Neural cell (in vitro differentiated cells): ENCODE data around the gene SLC35A3. TPM values are rescaled to one million over a fixed set of nuclear protein-coding genes. Genes with fewer than 3 reads are reported as not detected.

Experiments
- H2AFZ ChIP-seq: fragments of 200-600, 300-800 bp; sonication (generic), shearing (Covaris generic); 2 replicates; pipeline ENCODE4 v1.6.0; 2014; ENCODE audit warnings: low read depth, mild to moderate bottlenecking, antibody characterized with exemption, low read length, moderate library complexity
- H3F3A ChIP-seq: fragments of 200-600 bp; shearing (Covaris generic); 2 replicates; pipeline ENCODE4 v1.6.1; 2016; ENCODE audit warnings: mild to moderate bottlenecking, moderate library complexity, mixed read lengths, antibody characterized with exemption, low read length; ENCODE audit not compliant: insufficient read depth, poor library complexity, severe bottlenecking
- H3K27ac ChIP-seq: fragments of 200-600, 300-800 bp; sonication (generic), shearing (Covaris generic); 2 replicates; pipeline ENCODE4 v1.5.1; 2014; ENCODE audit warnings: mild to moderate bottlenecking, low read length, moderate library complexity
- H3K27me3 ChIP-seq: fragments of 300-800, 200-600 bp; sonication (generic), shearing (Covaris generic); 2 replicates; pipeline ENCODE4 v1.6.0; 2014; ENCODE audit warnings: mild to moderate bottlenecking, low read depth, low read length, moderate library complexity; ENCODE audit not compliant: insufficient read depth
- H3K36me3 ChIP-seq: fragments of 300-800, 200-600 bp; sonication (generic), shearing (Covaris generic); 2 replicates; pipeline ENCODE4 v1.5.1; 2014; ENCODE audit warnings: mild to moderate bottlenecking, antibody characterized with exemption, low read length, moderate library complexity; ENCODE audit not compliant: insufficient read depth
- H3K4me2 ChIP-seq: fragments of 300-800, 200-600 bp; sonication (generic), shearing (Covaris generic); 2 replicates; pipeline ENCODE4 v1.6.0; 2014; ENCODE audit warnings: mild to moderate bottlenecking, low read length
- H3K4me3 ChIP-seq: fragments of 300-800, 200-600 bp; sonication (generic), shearing (Covaris generic); 2 replicates; pipeline ENCODE4 v1.5.1; 2014; ENCODE audit warnings: mild to moderate bottlenecking, low read length, moderate library complexity
- H3K79me2 ChIP-seq: fragments of 200-600 bp; shearing (Covaris generic); replicated peaks from 2 replicates; pipeline ENCODE4 v1.6.0; 2014; ENCODE audit warnings: mild to moderate bottlenecking, low read length, moderate library complexity; ENCODE audit not compliant: insufficient read depth
- H3K9ac ChIP-seq: fragments of 300-800, 200-600 bp; sonication (generic), shearing (Covaris generic); 2 replicates; pipeline ENCODE4 v1.6.1; 2016; ENCODE audit warnings: mild to moderate bottlenecking, low read length, mixed read lengths
- H3K9me2 ChIP-seq: fragments of 200-600 bp; shearing (Covaris generic); 2 replicates; pipeline ENCODE4 v1.6.1; 2016; ENCODE audit warnings: mild to moderate bottlenecking, low read length, mixed read lengths; ENCODE audit not compliant: insufficient read depth
- H3K9me3 ChIP-seq: fragments of 200-600, 300-800 bp; sonication (generic), shearing (Covaris generic); 2 replicates; pipeline ENCODE4 v1.6.1; 2016; ENCODE audit warnings: mild to moderate bottlenecking, mixed run types, low read length, moderate library complexity, mixed read lengths
- H4K20me1 ChIP-seq: fragments of 200-600 bp; shearing (Covaris generic); 2 replicates; pipeline ENCODE4 v1.6.1; 2016; ENCODE audit warnings: mild to moderate bottlenecking, mixed run types; ENCODE audit not compliant: insufficient read depth
- CTCF ChIP-seq: fragments of 450-650 bp; IDR thresholded peaks from 2 replicates; pipeline ENCODE4 v1.5.1; 2014; ENCODE audit warnings: antibody characterized with exemption, mild to moderate bottlenecking, moderate library complexity; ENCODE audit not compliant: poor library complexity, severe bottlenecking
- EP300 ChIP-seq: fragments of 450-650 bp; conservative IDR thresholded peaks from 2 replicates; pipeline ENCODE4 v1.6.1; 2014; ENCODE audit warnings: antibody characterized with exemption, mild to moderate bottlenecking, moderate library complexity; ENCODE audit not compliant: poor library complexity, severe bottlenecking
- EZH2 ChIP-seq: fragments of 200-600, 300-800 bp; shearing (Covaris generic), sonication (generic); IDR thresholded peaks from 2 replicates; pipeline ENCODE4 v1.6.1; 2014; ENCODE audit warnings: antibody characterized with exemption, low read length, borderline replicate concordance, mild to moderate bottlenecking; ENCODE audit not compliant: insufficient read depth, poor library complexity, severe bottlenecking
- MXI1 ChIP-seq: fragments of 450-650 bp; conservative IDR thresholded peaks from 2 replicates; pipeline ENCODE4 v1.6.1; 2014; ENCODE audit warnings: antibody characterized with exemption, mild to moderate bottlenecking; ENCODE audit not compliant: poor library complexity, severe bottlenecking
- POLR2AphosphoS5 ChIP-seq: IDR thresholded peaks from 2 replicates; pipeline ENCODE4 v1.6.1; 2012
- RAD21 ChIP-seq: fragments of 450-650 bp; conservative IDR thresholded peaks from 2 replicates; pipeline ENCODE4 v1.6.1; 2014; ENCODE audit warnings: antibody characterized with exemption, mild to moderate bottlenecking, moderate library complexity
- REST ChIP-seq: IDR thresholded peaks from 2 replicates; pipeline ENCODE4 v1.6.1; 2012; ENCODE audit warnings: borderline replicate concordance
- SMC3 ChIP-seq: fragments of 450-650 bp; conservative IDR thresholded peaks from 2 replicates; pipeline ENCODE4 v1.6.1; 2014; ENCODE audit warnings: antibody characterized with exemption, mild to moderate bottlenecking, moderate library complexity; ENCODE audit not compliant: poor library complexity
- TAF1 ChIP-seq: IDR thresholded peaks from 2 replicates; pipeline ENCODE4 v1.6.1; 2012; ENCODE audit warnings: low read depth
- polyA plus RNA-seq: library from polyadenylated mRNA; depleted of rRNA; stranded (reverse); fragments of >200 nt; gene quantifications from 2 replicates; pipeline ENCODE4 v1.2.3, GENCODE V29; 2014

Gene SLC35A3
- polyA plus RNA-seq, 1 donor from 2014 or later, result 26.8 TPM

DNA sequence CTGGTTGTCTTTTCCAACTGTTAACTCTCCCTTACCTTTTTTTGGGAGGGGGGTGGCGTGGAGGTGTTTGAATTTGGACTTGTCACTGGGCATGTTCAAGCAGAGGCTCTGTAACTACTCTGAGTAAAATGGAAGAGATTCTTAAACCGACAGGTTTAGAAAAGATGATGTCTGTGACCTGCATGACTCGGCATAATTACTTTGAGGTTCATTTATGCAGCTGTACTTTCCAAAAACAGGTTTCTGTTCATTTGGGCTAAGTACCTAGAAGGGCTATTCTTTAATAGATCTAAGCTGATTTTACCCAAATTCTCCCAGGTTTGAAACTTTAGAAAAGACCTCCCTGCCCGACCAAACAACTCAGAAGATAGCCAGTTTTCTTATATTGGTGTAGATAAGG is 80.3 kb downstream of the SLC35A3 start:
- Histone ChIP-seq H3K27ac (no peak overlapping the region), H3K79me2 (peaks cover 68% of the 10 kb centered on the region), H4K20me1 (no peaks in the 10 kb centered on the region), H3K9me3 (no peaks in the 10 kb centered on the region), H3K4me2 (no peak overlapping the region), H3K9ac (no peak overlapping the region), H3K9me2 (no peaks in the 10 kb centered on the region), H2AFZ (no peak overlapping the region), H3K36me3 (peaks cover 8% of the 10 kb centered on the region), H3K27me3 (no peaks in the 10 kb centered on the region), H3F3A (peaks cover 3% of the 10 kb centered on the region), H3K4me3 (no peak overlapping the region)
- no peak for TF ChIP-seq SMC3
- no peak for TF ChIP-seq EP300
- TF ChIP-seq MXI1, result no peak
- TF ChIP-seq CTCF, result no peak
- no peak for TF ChIP-seq EZH2
- TF ChIP-seq POLR2AphosphoS5, result no peak
- no peak for TF ChIP-seq REST
- TF ChIP-seq RAD21, result no peak
- no peak for TF ChIP-seq TAF1

- no peaks in the 10 kb centered on the region for H3F3A ChIP-seq
- H4K20me1 ChIP-seq, result no peaks in the 10 kb centered on the region
- no peak overlapping the region for H3K27ac ChIP-seq
- H2AFZ ChIP-seq, result no peak overlapping the region
- no peak overlapping the region for H3K9ac ChIP-seq
- peaks cover 13% of the 10 kb centered on the region for H3K36me3 ChIP-seq
- TF ChIP-seq RAD21, result no peak
- no peak for TF ChIP-seq REST
- no peak for TF ChIP-seq POLR2AphosphoS5
- TF ChIP-seq TAF1, result no peak
- no peak for TF ChIP-seq EZH2
- no peak for TF ChIP-seq EP300
- no peak for TF ChIP-seq MXI1
- no peak for TF ChIP-seq SMC3
- TF ChIP-seq CTCF, result no peak
- H3K4me3 ChIP-seq, result no peak overlapping the region
- H3K27me3 ChIP-seq, result no peaks in the 10 kb centered on the region
- H3K4me2 ChIP-seq, result no peak overlapping the region
- peaks cover 55% of the 10 kb centered on the region for H3K79me2 ChIP-seq
- no peaks in the 10 kb centered on the region for H3K9me3 ChIP-seq
- H3K9me2 ChIP-seq, result no peaks in the 10 kb centered on the region
Measured at GRCh38 chr1:100051401-100051800, 81.6 kb downstream of the SLC35A3 start.
